Measurements from ENCODE around the gene TLR7.

- TF ChIP-seq CTCF (IDR thresholded peaks at IDR 0.05) (no peak), POLR2AphosphoS5 (IDR thresholded peaks at IDR 0.05; ENCODE audit: low read depth, low read length) (no peak), TCF7L2 (IDR thresholded peaks at IDR 0.05; ENCODE audit: low read depth, low read length) (no peak), REST (IDR thresholded peaks at IDR 0.05; ENCODE audit: insufficient read depth in 1 of 2, low read depth in 2 of 2, low read length in 1 of 2) (no peak)
These were observed 36.8 kb downstream of the TLR7 start for GRCh38 chrX:12903646-12904045.
